Breast epithelium (tissue), 3 donors: Measurements from ENCODE around the gene SLC9A8.

ENCODE experiments used
- POLR2A ChIP-seq: fragments of 450-650 bp; IDR thresholded peaks from one replicate; pipeline ENCODE4 v1.6.1; 2016; ENCODE audit warnings: antibody characterized with exemption, mild to moderate bottlenecking, moderate library complexity
- POLR2AphosphoS5 ChIP-seq, 3 donors: sonication (generic); formaldehyde crosslinking; IDR thresholded peaks; one replicate each; pipeline ENCODE4 v1.6.1; 2017; ENCODE audit warnings: antibody characterized with exemption in 3 of 3

DNA sequence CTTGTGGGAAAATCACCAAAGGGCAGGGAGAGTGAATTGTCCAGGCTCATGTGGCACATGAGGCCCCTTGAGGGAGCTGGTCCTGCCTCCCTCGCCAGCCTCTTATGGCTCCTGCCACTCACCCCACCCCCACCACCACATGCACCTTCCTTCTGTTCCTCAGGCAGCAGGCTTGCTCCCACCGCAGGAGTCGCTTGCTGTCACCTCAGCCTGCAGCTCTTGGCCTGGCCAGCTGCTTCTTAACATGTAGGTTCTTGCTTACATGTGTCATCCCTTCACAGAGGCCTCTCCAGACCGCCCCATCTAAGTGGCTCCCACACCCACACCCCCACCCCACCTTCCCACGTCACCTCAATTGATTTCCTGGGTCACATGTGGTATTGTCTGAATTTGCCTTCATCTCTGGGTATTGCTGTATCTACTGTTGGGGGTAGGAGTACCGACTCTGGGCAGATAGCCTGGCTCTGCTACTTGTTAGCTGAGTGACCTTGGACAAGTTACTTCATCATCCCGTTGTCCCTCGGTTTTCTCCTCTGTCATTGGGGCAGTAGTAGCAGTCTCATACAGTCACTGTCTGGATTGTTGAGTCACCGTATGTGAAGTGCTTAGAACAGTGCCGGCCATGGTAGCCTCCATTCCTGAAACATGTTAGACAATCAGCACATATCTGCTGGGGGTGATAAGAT lies 41.7 kb downstream of the SLC9A8 start:
- TF ChIP-seq POLR2A (no peak), POLR2AphosphoS5 (IDR thresholded peaks at IDR 0.05) (no peak)
